ENCODE results near the gene CDK7. TPM values are rescaled to one million over a fixed set of nuclear protein-coding genes. Genes with fewer than 3 reads are reported as not detected.

CDK7 gene
- 10 to 100 TPM; 10.5 to 17.9 (median 13.7) TPM for total RNA-seq
- 10 to 100 TPM; 15.1 to 16.6 TPM for polyA plus RNA-seq
- long read RNA-seq, donor 1, transcript CDK7-201 (12 exons, 1,439 nt), result major isoform, 5 of 5 reads
- long read RNA-seq, donor 1, partial matches to known transcripts, result 0 of 5 reads
- long read RNA-seq, donor 1, other reads (novel, unspliced or antisense), result 0 of 5 reads
- long read RNA-seq, donor 2, transcript CDK7-201 (12 exons, 1,439 nt), result major isoform, 6 of 7 reads
- long read RNA-seq, donor 2, partial matches to known transcripts, result 0 of 7 reads
- long read RNA-seq, donor 2, other reads (novel, unspliced or antisense), result 1 of 7 reads
- long read RNA-seq, donor 3, transcript CDK7-201 (12 exons, 1,439 nt), result major isoform, 18 of 23 reads
- long read RNA-seq, donor 3, partial matches to known transcripts, result 0 of 23 reads
- long read RNA-seq, donor 3, other reads (novel, unspliced or antisense), result 4 of 23 reads

- ATAC-seq, result peak; percentile 99 to 100 (median 100)
- intact Hi-C loops (cut with DNase I), result loop anchor here in 5 of 10 donors (1.0 to 10.0 kb wide), 7 partner anchors 16 to 140 kb away; partner anchors contain the start of genes AK6 (in 2 of the 5), CCNB1 (in 2 of the 5), RAD17 (in 2 of the 5) and TAF9 (in 2 of the 5)
Measured at GRCh38 chr5:69234457-69235268, at the start of gene CDK7. Gene CDK7, plus strand, starts transcription at chr5:69234886. Its CDS starts 90 bp downstream, at chr5:69234976.

GRCh38 chr5:69187342-69187741 lies 47.3 kb upstream of the CDK7 start:
- Histone ChIP-seq H3K9me3 (no peaks in the 10 kb centered on the region), H3K36me3 (peaks cover 0 to 5% (median 0%) of the 10 kb centered on the region in 9 donors), H3K27ac (no peak overlapping the region), H3K4me1 (peaks cover 3 to 18% (median 17%) of the 10 kb centered on the region in 9 donors), H3K4me3 (no peak overlapping the region), H3K27me3 (no peaks in the 10 kb centered on the region)
- DNase-seq, result no peak
- no peak for ATAC-seq
- 92 to 93% methylated on average over 2 of the region's 2 CpGs for WGBS, 2 donors
- no peak for TF ChIP-seq CTCF (IDR thresholded peaks at IDR 0.05)
- intact Hi-C loops (cut with DNase I), result no loop called here

More at GRCh38 chr5:69234457-69235268, at the start of gene CDK7:
- DNase-seq, result peak; percentile 92 to 94
- WGBS, 2 donors, result 0% methylated on average over 49 of the region's 49 CpGs
- Histone ChIP-seq H3K36me3 (peaks cover 0 to 44% (median 4%) of the 10 kb centered on the region in 9 donors), H3K27me3 (no peaks in the 10 kb centered on the region), H3K9me3 (no peaks in the 10 kb centered on the region), H3K4me3 (peak within 1 kb of the TSS; percentile 61 to 93 (median 89)), H3K27ac (peak within 1 kb of the TSS in 9 of 10 donors; percentile 68 to 92 (median 83)), H3K4me1 (peaks cover 4 to 34% (median 18%) of the 10 kb centered on the region in 9 donors)
- TF ChIP-seq CTCF (IDR thresholded peaks at IDR 0.05), result no peak

- TF ChIP-seq CTCF (IDR thresholded peaks at IDR 0.05), result no peak
- peak in 3 of 8 donors; percentile 10 to 28 (median 20) for ATAC-seq
- Histone ChIP-seq H3K27me3 (no peaks in the 10 kb centered on the region), H3K36me3 (peaks cover 0 to 7% (median 0%) of the 10 kb centered on the region in 9 donors), H3K27ac (peak overlapping the region in 9 of 10 donors; percentile 35 to 82 (median 76)), H3K4me1 (peaks cover 3 to 18% (median 17%) of the 10 kb centered on the region in 9 donors), H3K4me3 (peak overlapping the region; percentile 49 to 93 (median 78)), H3K9me3 (no peaks in the 10 kb centered on the region)
- no peak for DNase-seq
- intact Hi-C loops (cut with DNase I), result loop anchor here in 1 of 10 donors (2.0 kb wide), 2 partner anchors 22 to 46 kb away; partner anchors contain the start of genes CCNB1 and CDK7
- 14 to 24% methylated on average over 8 of the region's 8 CpGs for WGBS, 2 donors
Measured at GRCh38 chr5:69188811-69189161, 45.9 kb upstream of the CDK7 start.

Data from heart right ventricle (tissue), 16 donors.